A549 (cell line): Measurements from ENCODE around the gene CLDN11.

Source experiments
- CEBPB ChIP-seq, 2 experiments: fragments of >200 bp in 1 of 2; sonication (Bioruptor Twin) in 1 of 2; formaldehyde crosslinking in 1 of 2; IDR thresholded peaks; 2 replicates each; pipeline ENCODE4 v1.6.1; 2012 to 2016
- RAD21 ChIP-seq, 2 experiments: fragments of >200 bp in 1 of 2; sonication (Bioruptor Twin) in 1 of 2; formaldehyde crosslinking in 1 of 2; IDR thresholded peaks in 1 of 2; conservative IDR thresholded peaks in 1 of 2; 2 replicates in 1 of 2; 3 replicates in 1 of 2; pipeline ENCODE4 v1.6.1; 2012 to 2018; ENCODE audit warnings: inconsistent platforms in 1 of 2
- ZFP36 ChIP-seq: fragments of 450-650 bp; IDR thresholded peaks from 2 replicates; pipeline ENCODE4 v1.6.1; 2014; ENCODE audit warnings: borderline replicate concordance; ENCODE audit not compliant: partially characterized antibody
- TF ChIP-seq, protein P1 (sequence below): fragments of >200 bp; sonication (Bioruptor Twin); formaldehyde crosslinking; IDR thresholded peaks from 3 replicates; pipeline ENCODE4 v1.5.1; 2016

DNA sequence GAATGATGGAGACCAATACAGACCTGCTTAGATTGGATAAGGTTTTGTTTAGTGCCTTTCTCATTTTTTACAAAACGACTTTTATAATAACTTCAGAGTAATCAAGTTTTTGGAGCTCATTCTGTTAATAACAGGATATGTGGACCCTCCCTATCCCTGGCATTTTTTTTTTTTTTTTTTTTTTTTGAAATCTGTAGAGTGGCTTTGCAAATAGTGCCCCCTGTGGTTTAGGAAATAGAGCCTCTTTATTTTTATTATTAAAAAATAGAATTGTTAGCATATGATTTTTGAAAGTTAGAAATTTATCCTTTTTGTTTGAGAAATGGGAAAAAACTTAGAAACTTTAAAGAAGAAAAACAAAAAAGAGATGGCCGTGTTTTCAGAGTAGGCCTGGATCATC, 49.7 kb upstream of the CLDN11 start:
- TF ChIP-seq, protein P1, sequence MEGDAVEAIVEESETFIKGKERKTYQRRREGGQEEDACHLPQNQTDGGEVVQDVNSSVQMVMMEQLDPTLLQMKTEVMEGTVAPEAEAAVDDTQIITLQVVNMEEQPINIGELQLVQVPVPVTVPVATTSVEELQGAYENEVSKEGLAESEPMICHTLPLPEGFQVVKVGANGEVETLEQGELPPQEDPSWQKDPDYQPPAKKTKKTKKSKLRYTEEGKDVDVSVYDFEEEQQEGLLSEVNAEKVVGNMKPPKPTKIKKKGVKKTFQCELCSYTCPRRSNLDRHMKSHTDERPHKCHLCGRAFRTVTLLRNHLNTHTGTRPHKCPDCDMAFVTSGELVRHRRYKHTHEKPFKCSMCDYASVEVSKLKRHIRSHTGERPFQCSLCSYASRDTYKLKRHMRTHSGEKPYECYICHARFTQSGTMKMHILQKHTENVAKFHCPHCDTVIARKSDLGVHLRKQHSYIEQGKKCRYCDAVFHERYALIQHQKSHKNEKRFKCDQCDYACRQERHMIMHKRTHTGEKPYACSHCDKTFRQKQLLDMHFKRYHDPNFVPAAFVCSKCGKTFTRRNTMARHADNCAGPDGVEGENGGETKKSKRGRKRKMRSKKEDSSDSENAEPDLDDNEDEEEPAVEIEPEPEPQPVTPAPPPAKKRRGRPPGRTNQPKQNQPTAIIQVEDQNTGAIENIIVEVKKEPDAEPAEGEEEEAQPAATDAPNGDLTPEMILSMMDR = peak; percentile 49
- TF ChIP-seq RAD21 (conservative IDR thresholded peaks at IDR 0.05 in 1 of 2, IDR thresholded peaks at IDR 0.05 in 1 of 2) (peak; percentile 13 to 37; a peak in 1 of 5 replicates), CEBPB (IDR thresholded peaks at IDR 0.05) (no peak), ZFP36 (no peak)
